ENCODE data around the gene ADK. TPM values are rescaled to one million over a fixed set of nuclear protein-coding genes. Genes with fewer than 3 reads are reported as not detected.

The ADK gene
- total and polyA plus RNA-seq, 2 of the 13 experiments (the other 11 are each of a cell fraction or from before 2014, with no cell fraction given) = 48.6 to 79.1 TPM

GRCh38 chr10:74500816-74501215, 349.8 kb downstream of the ADK start (continued):
- TF ChIP-seq ZSCAN21 (CRISPR knock-in tag; IDR thresholded peaks at IDR 0.05; ENCODE audit: borderline replicate concordance) = no peak

- Histone ChIP-seq H3K4me2 (ENCODE audit: low read depth, low read length) (no peak overlapping the region), H3K79me2 (ENCODE audit: insufficient read depth, low read length) (no peaks in the 10 kb centered on the region), H3K27me3 (ENCODE audit: control insufficient read depth in 1 of 2, insufficient read depth in 2 of 2, low read length in 2 of 2) (no peaks in the 10 kb centered on the region), H2AFZ (ENCODE audit: low read length) (no peak overlapping the region), H3K9me3 (ENCODE audit: low read length) (no peaks in the 10 kb centered on the region), H3K27ac (ENCODE audit: extremely low read length, insufficient read depth, low read length) (no peak overlapping the region), H3K4me3 (replicated peaks in 1 of 3; ENCODE audit: insufficient read depth in 1 of 3, low read depth in 2 of 3, low read length in 3 of 3) (no peak overlapping the region), H4K20me1 (ENCODE audit: insufficient read depth, low read length) (no peaks in the 10 kb centered on the region), H3K4me1 (ENCODE audit: insufficient read depth, low read length) (peaks cover 4% of the 10 kb centered on the region; the same call in 1 of the 2 replicates), H3K36me3 (replicated peaks in 1 of 2; ENCODE audit: control insufficient read depth in 1 of 2, insufficient read depth in 2 of 2, low read length in 2 of 2) (peaks cover 1 to 5% of the 10 kb centered on the region in 2 experiments; a peak in 2 of 5 replicates), H3K9ac (ENCODE audit: insufficient read depth, low read depth, low read length) (no peak overlapping the region)
- ChIA-PET CTCF (ENCODE audit: low intra/inter-chr PET ratio, low total read pairs) (no interaction called here), POLR2A (no interaction called here)
- intact Hi-C loops (cut with micrococcal nuclease; ENCODE audit: unreplicated experiment) (no loop called here), in situ Hi-C loops (cut with HindIII; ENCODE audit: extremely low pct_ligation_motif_present, low pct_unique_long_range_greater_than_20kb) (no loop called here)
- ATAC-seq (no peak), FAIRE-seq (no peak), DNase-seq (ENCODE audit: low spot score) (peak; percentile 4)
- BruUV-seq (replicated peaks) = no TSS peak
- 85% methylated on average over 1 of the region's 1 CpG for WGBS (ENCODE audit: low lambda C conversion rate)
- TF ChIP-seq ZNF646 (CRISPR knock-in tag; IDR thresholded peaks at IDR 0.05) = no peak
- TF ChIP-seq GMEB1 (CRISPR knock-in tag; IDR thresholded peaks at IDR 0.05; ENCODE audit: borderline replicate concordance) = no peak
- no peak for TF ChIP-seq BCLAF1 (IDR thresholded peaks at IDR 0.05)
- no peak for TF ChIP-seq HDAC1 (CRISPR knock-in tag; IDR thresholded peaks at IDR 0.05)
- no peak for TF ChIP-seq ZC3H4 (CRISPR knock-in tag; IDR thresholded peaks at IDR 0.05; ENCODE audit: borderline replicate concordance)
- TF ChIP-seq U2AF2 (IDR thresholded peaks at IDR 0.05; ENCODE audit: low read depth, low read length) = no peak
- no peak for TF ChIP-seq ZBTB42 (CRISPR knock-in tag; IDR thresholded peaks at IDR 0.05)
- TF ChIP-seq ZC3H13 (CRISPR knock-in tag; IDR thresholded peaks at IDR 0.05) = no peak
- TF ChIP-seq ZNF343 (CRISPR knock-in tag; IDR thresholded peaks at IDR 0.05) = no peak
- TF ChIP-seq ZNF614 (CRISPR knock-in tag; IDR thresholded peaks at IDR 0.05; ENCODE audit: borderline replicate concordance) = no peak
These were observed 352.1 kb downstream of the ADK start for GRCh38 chr10:74502963-74503608.
